HK-2 (cell line): ENCODE results near the gene AAGAB.

Experiments
- DNase-seq: peaks from one replicate; pipeline ENCODE4 v3.0.0-alpha.2; 2018; ENCODE audit not compliant: unreplicated experiment

AAGAB gene

GRCh38 chr15:67208396-67208795 lies 46.1 kb downstream of the AAGAB start:
- DNase-seq, result no peak

GRCh38 chr15:67207555-67208207 lies 46.8 kb downstream of the AAGAB start:
- DNase-seq, result no peak

GRCh38 chr15:67202991-67203390 lies 51.5 kb downstream of the AAGAB start:
- DNase-seq, result no peak

- no peak for DNase-seq
These were observed 52.4 kb downstream of the AAGAB start for GRCh38 chr15:67202091-67202490.

- DNase-seq, result no peak
These were observed 53.3 kb downstream of the AAGAB start for GRCh38 chr15:67201136-67201535.

- no peak for DNase-seq
These were observed 54.3 kb downstream of the AAGAB start for GRCh38 chr15:67199881-67200763.

- DNase-seq, result no peak
These were observed 55.1 kb downstream of the AAGAB start for GRCh38 chr15:67199391-67199790.

GRCh38 chr15:67198157-67198754 lies 56.2 kb downstream of the AAGAB start:
- DNase-seq, result no peak

GRCh38 chr15:67197364-67197695 lies 57.1 kb downstream of the AAGAB start:
- no peak for DNase-seq

- no peak for DNase-seq
These were observed 57.6 kb downstream of the AAGAB start for GRCh38 chr15:67196672-67197363.

GRCh38 chr15:67196222-67196621 lies 58.2 kb downstream of the AAGAB start:
- no peak for DNase-seq

- DNase-seq, result no peak
These were observed 59.2 kb downstream of the AAGAB start for GRCh38 chr15:67195305-67195704.

GRCh38 chr15:67194171-67195114 lies 60.0 kb downstream of the AAGAB start:
- DNase-seq, result no peak

GRCh38 chr15:67193223-67193990 lies 61.1 kb downstream of the AAGAB start:
- no peak for DNase-seq

GRCh38 chr15:67192185-67192820 lies 62.2 kb downstream of the AAGAB start:
- DNase-seq, result no peak

GRCh38 chr15:67190813-67191212 lies 63.6 kb downstream of the AAGAB start:
- DNase-seq, result no peak

GRCh38 chr15:67190326-67190725 lies 64.1 kb downstream of the AAGAB start:
- DNase-seq, result no peak

- no peak for DNase-seq
These were observed 65.0 kb downstream of the AAGAB start for GRCh38 chr15:67189326-67190051.

- DNase-seq, result no peak
These were observed 65.8 kb downstream of the AAGAB start for GRCh38 chr15:67188551-67189218.
